Left ventricle myocardium inferior (tissue), 1 donor: Measurements from ENCODE around the gene TJP1. TPM values are rescaled to one million over a fixed set of nuclear protein-coding genes. Genes with fewer than 3 reads are reported as not detected.

ENCODE experiments used
- DNase-seq: peaks from one replicate; pipeline ENCODE4 v3.0.0-alpha.2; 2020
- H3K27ac ChIP-seq: fragments of 200-600 bp; replicated peaks from 2 replicates; pipeline ENCODE4 v1.8.0; 2021
- H3K27me3 ChIP-seq: fragments of 200-600 bp; 2 replicates; pipeline ENCODE4 v1.8.0; 2021; ENCODE audit warnings: low read depth
- H3K36me3 ChIP-seq: fragments of 200-600 bp; 2 replicates; pipeline ENCODE4 v1.8.0; 2021
- H3K4me1 ChIP-seq: fragments of 200-600 bp; 2 replicates; pipeline ENCODE4 v1.8.0; 2021
- H3K4me3 ChIP-seq: fragments of 200-600 bp; 2 replicates; pipeline ENCODE4 v1.8.0; 2021; ENCODE audit warnings: mild to moderate bottlenecking, moderate library complexity
- H3K9me3 ChIP-seq: fragments of 200-600 bp; replicated peaks from 2 replicates; pipeline ENCODE4 v1.8.0; 2021
- intact Hi-C: fragments of 100-400 bp; cut with micrococcal nuclease; formaldehyde crosslinking; loops from one replicate; pipeline ENCODE4 v1.11.0; 2022
- total RNA-seq: library from RNA; stranded (reverse); fragmentation: NEBNext Ultra II Directional; extraction: Animal tissue kit (Norgen Biotek cat#: 25700); gene quantifications from one replicate; pipeline ENCODE4 v1.2.1, GENCODE V29; 2021
- TF ChIP-seq, protein P1 (sequence below): fragments of 200-600 bp; IDR thresholded peaks from 2 replicates; pipeline ENCODE4 v1.8.0; 2021; ENCODE audit warnings: antibody characterized with exemption, mild to moderate bottlenecking, borderline replicate concordance
- donor health status: DM: no; HTN: yes; CAD: no; lungs with severe emphysema.

TJP1 gene
- total RNA-seq, 1 donor from 2014 or later, result 108 TPM

DNA sequence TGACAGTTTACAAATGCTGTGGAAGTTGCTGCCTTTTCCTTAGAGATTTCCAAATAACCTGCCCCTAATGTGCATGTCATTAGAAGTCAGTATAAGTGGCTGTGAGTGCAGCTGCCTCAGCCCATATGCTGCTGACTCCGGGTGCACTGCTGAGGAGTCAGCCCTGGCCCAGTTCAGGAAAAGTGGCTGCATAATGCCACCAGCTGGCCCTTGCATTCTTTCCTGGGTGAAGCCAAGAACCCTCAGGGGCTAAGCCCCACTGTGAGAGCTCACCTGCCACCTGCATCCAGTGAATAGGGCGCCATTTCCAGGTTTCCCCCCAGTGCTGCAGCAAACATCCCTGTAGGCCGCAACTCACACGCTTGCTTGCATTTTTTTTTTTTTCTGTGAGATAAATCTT is 139.9 kb downstream of the TJP1 start:
- Histone ChIP-seq H3K9me3 (no peaks in the 10 kb centered on the region), H3K27me3 (no peaks in the 10 kb centered on the region), H3K27ac (no peak overlapping the region), H3K4me1 (no peaks in the 10 kb centered on the region), H3K4me3 (no peak overlapping the region), H3K36me3 (no peaks in the 10 kb centered on the region)
- TF ChIP-seq, protein P1, sequence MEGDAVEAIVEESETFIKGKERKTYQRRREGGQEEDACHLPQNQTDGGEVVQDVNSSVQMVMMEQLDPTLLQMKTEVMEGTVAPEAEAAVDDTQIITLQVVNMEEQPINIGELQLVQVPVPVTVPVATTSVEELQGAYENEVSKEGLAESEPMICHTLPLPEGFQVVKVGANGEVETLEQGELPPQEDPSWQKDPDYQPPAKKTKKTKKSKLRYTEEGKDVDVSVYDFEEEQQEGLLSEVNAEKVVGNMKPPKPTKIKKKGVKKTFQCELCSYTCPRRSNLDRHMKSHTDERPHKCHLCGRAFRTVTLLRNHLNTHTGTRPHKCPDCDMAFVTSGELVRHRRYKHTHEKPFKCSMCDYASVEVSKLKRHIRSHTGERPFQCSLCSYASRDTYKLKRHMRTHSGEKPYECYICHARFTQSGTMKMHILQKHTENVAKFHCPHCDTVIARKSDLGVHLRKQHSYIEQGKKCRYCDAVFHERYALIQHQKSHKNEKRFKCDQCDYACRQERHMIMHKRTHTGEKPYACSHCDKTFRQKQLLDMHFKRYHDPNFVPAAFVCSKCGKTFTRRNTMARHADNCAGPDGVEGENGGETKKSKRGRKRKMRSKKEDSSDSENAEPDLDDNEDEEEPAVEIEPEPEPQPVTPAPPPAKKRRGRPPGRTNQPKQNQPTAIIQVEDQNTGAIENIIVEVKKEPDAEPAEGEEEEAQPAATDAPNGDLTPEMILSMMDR, result no peak
- intact Hi-C loops, result no loop called here
- no peak for DNase-seq

DNA sequence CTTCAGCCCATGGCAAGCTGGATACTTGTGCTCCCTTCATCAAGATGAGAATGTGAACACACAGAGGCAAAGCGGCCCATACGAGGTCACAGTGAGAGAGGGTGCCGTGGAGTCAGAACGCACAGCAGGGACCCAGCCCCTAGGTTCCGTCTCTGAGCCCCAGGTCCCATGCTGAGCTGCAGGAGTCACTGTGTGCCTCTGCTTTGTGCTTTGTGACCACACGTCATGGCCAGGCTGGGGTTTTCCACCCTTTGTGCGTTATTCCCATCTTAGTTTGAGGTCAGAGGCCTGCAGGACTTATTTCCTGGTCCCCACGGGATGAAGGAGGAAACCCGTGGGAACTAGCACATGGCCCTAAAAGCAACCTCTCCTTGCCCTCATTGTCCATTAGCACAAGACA is 140.3 kb downstream of the TJP1 start:
- Histone ChIP-seq H3K27ac (no peak overlapping the region), H3K4me3 (no peak overlapping the region), H3K27me3 (no peaks in the 10 kb centered on the region), H3K4me1 (no peaks in the 10 kb centered on the region), H3K36me3 (no peaks in the 10 kb centered on the region), H3K9me3 (no peaks in the 10 kb centered on the region)
- DNase-seq, result no peak
- TF ChIP-seq, protein P1, result no peak
- intact Hi-C loops, result no loop called here

DNA sequence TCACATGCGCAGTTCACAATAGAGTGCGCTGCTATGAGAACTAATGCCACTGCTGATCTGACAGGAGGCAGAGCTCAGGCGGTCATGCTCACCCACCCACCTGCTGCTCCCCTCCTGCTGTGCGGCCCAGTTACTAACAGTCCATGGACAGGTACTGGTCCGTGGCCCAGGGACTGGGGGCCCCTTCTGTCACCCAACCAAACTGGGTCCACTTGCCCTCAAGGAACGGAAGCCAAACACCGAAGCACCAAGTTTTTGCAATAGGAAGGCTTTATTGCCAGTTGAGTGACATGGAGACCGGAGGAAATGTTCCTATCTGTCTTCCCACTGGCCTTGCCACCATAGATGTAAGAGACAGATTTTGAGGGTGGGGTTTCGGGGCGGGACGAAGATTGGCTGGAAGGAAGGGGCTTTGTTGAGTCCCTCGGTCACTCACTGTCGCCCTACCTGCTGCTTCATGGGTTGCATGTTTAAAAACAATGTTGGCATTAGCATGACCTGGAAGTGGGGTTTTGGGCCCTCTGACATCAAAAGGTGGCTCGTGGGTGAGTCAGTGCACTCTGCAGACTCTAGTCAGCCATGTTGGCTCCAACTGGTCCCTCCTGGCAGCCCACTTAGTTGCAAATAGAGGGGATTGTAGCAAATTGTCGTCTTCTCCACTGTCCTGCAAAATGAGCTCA is 141.0 kb downstream of the TJP1 start:
- no peaks in the 10 kb centered on the region for H3K27me3 ChIP-seq
- H3K4me3 ChIP-seq, result no peak overlapping the region
- no peaks in the 10 kb centered on the region for H3K9me3 ChIP-seq
- no peak for DNase-seq
- intact Hi-C loops, result no loop called here
- H3K27ac ChIP-seq, result no peak overlapping the region
- no peaks in the 10 kb centered on the region for H3K36me3 ChIP-seq
- no peaks in the 10 kb centered on the region for H3K4me1 ChIP-seq
- TF ChIP-seq, protein P1, result no peak

DNA sequence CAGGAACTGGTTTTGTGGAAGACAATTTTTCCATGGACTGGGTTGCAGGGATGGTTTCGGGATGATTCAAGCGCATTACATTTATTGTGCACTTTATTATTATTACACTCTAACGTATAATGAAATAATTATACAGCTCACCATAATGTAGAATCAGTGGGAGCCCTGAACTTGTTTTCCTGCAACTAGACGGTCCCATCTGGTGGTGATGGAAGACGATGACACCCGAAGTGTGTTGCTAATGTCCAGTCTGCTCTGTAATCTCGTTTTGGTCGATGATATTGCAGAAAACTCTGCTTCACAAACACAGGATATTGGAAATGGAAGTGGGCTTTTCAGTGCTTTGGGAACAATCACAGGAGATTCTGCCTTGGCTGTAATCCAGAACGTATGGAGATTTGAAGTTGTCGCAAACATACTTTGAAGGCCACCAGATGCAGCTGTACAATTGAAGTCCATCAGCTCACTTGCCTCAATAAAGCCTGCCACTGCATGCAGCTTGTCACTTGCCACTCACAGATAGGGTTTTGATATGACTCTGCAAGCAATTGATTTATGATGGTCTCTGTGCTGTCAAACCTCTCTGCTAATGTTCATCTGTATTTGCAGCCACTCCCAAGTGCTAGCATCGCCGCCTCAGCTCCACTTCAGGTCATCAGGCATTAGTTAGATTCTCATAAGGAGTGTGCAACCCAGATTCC is 141.7 kb downstream of the TJP1 start:
- no peaks in the 10 kb centered on the region for H3K9me3 ChIP-seq
- intact Hi-C loops, result no loop called here
- H3K27me3 ChIP-seq, result peaks cover 6% of the 10 kb centered on the region
- no peak overlapping the region for H3K4me3 ChIP-seq
- DNase-seq, result no peak
- TF ChIP-seq, protein P1, result no peak
- no peaks in the 10 kb centered on the region for H3K36me3 ChIP-seq
- no peaks in the 10 kb centered on the region for H3K4me1 ChIP-seq
- no peak overlapping the region for H3K27ac ChIP-seq

DNA sequence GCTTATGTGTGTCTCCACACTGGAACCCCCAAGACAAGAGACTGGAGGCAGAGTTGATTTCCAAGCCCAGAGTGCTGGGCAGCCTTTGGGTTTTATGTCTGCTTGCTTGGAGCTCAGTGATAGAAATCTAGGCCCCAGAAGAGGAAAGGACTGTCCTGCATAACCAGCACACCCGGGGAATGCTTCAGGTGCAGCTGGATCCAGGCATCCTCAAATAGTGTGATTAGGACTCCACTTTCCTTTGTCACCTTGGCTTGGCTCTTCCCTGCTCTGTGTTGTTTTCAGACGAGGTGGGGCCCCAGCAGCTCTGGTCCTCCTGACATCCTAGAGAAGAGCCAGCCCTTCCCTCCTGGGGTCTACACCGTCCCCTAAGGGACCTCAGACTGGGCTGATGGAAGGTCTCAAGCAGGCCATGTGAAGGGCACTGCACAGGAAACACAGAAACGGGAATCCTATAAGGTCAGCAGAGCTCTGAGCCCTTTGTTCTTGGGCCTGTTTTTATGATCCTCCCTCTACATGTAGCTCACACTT is 143.7 kb downstream of the TJP1 start:
- DNase-seq, result no peak
- Histone ChIP-seq H3K9me3 (no peaks in the 10 kb centered on the region), H3K27ac (no peak overlapping the region), H3K27me3 (peaks cover 20% of the 10 kb centered on the region), H3K4me3 (no peak overlapping the region), H3K4me1 (peaks cover 15% of the 10 kb centered on the region), H3K36me3 (no peaks in the 10 kb centered on the region)
- TF ChIP-seq, protein P1, result no peak
- intact Hi-C loops, result no loop called here
